Measurements from ENCODE around the gene SLC26A9.

The SLC26A9 gene

GRCh38 chr1:205973377-205974232 lies 30.3 kb upstream of the SLC26A9 start:
- no peak for DNase-seq

- no peak for DNase-seq
Observed at GRCh38 chr1:205972491-205973168, 29.4 kb upstream of the SLC26A9 start.

- no peak for DNase-seq
Observed at GRCh38 chr1:205972081-205972480, 28.8 kb upstream of the SLC26A9 start.

- DNase-seq, result no peak
Observed at GRCh38 chr1:205971082-205971481, 27.8 kb upstream of the SLC26A9 start.

- no peak for DNase-seq
Observed at GRCh38 chr1:205970486-205970885, 27.2 kb upstream of the SLC26A9 start.

- DNase-seq, result no peak
Observed at GRCh38 chr1:205969229-205969628, 26.0 kb upstream of the SLC26A9 start.

- DNase-seq, result no peak
Observed at GRCh38 chr1:205967554-205968335, 24.5 kb upstream of the SLC26A9 start.

GRCh38 chr1:205965036-205965884 lies 22.0 kb upstream of the SLC26A9 start:
- no peak for DNase-seq

GRCh38 chr1:205963352-205964155 lies 20.3 kb upstream of the SLC26A9 start:
- no peak for DNase-seq

GRCh38 chr1:205962821-205963221 lies 19.6 kb upstream of the SLC26A9 start:
- DNase-seq, result no peak

- DNase-seq, result no peak
Observed at GRCh38 chr1:205961991-205962820, 18.9 kb upstream of the SLC26A9 start.

- no peak for DNase-seq
Observed at GRCh38 chr1:205961405-205961804, 18.1 kb upstream of the SLC26A9 start.

- DNase-seq, result no peak
Observed at GRCh38 chr1:205959789-205960188, 16.5 kb upstream of the SLC26A9 start.

- DNase-seq, result no peak
Observed at GRCh38 chr1:205955499-205955898, 12.2 kb upstream of the SLC26A9 start.

- no peak for DNase-seq
Observed at GRCh38 chr1:205954819-205955404, 11.7 kb upstream of the SLC26A9 start.

GRCh38 chr1:205951746-205952145 lies 8.5 kb upstream of the SLC26A9 start:
- no peak for DNase-seq

- DNase-seq, result no peak
Observed at GRCh38 chr1:205950826-205951549, 7.7 kb upstream of the SLC26A9 start.

GRCh38 chr1:205950280-205950679 lies 7.0 kb upstream of the SLC26A9 start:
- DNase-seq, result no peak

GRCh38 chr1:205949753-205950152 lies 6.5 kb upstream of the SLC26A9 start:
- DNase-seq, result no peak

- DNase-seq, result no peak
Observed at GRCh38 chr1:205948886-205949285, 5.6 kb upstream of the SLC26A9 start.

Data from activated CD4-positive, alpha-beta T cell treated with anti-CD3 and anti-CD28 coated beads, Interleukin-2, amount 50 U/mL, for 1 hour (primary cell).